GM19438 (cell line): ENCODE data around the gene ASH1L.
"Not testable (repeated sequence)": the region's sequence is repeated elsewhere in the genome, so short reads cannot be mapped to it uniquely, and the experiment has no call there.

ENCODE experiments used
- ATAC-seq: cut with Tn5 transposase; IDR thresholded peaks from one replicate; pipeline ENCODE4 v1.9.1; 2021; ENCODE audit warnings: low read depth; ENCODE audit not compliant: unreplicated experiment

Gene ASH1L

GRCh38 chr1:155563377-155564022, 897 bp upstream of the ASH1L start:
- ATAC-seq = not testable (repeated sequence)

GRCh38 chr1:155561779-155562580, 623 bp downstream of the ASH1L start:
- ATAC-seq = not testable (repeated sequence)

GRCh38 chr1:155555915-155556314, 6.7 kb downstream of the ASH1L start:
- ATAC-seq = no peak

- ATAC-seq = no peak
Measured at GRCh38 chr1:155553349-155553748, 9.3 kb downstream of the ASH1L start.

- ATAC-seq = no peak
Measured at GRCh38 chr1:155548706-155549105, 13.9 kb downstream of the ASH1L start.

- ATAC-seq = no peak
Measured at GRCh38 chr1:155540000-155540874, 22.4 kb downstream of the ASH1L start.

GRCh38 chr1:155537193-155537592, 25.4 kb downstream of the ASH1L start:
- no peak for ATAC-seq

- ATAC-seq = no peak
Measured at GRCh38 chr1:155531624-155532023, 31.0 kb downstream of the ASH1L start.

- ATAC-seq = peak; percentile 52
Measured at GRCh38 chr1:155529929-155530328, 32.7 kb downstream of the ASH1L start.

GRCh38 chr1:155529109-155529508, 33.5 kb downstream of the ASH1L start:
- no peak for ATAC-seq

GRCh38 chr1:155527677-155528076, 34.9 kb downstream of the ASH1L start:
- no peak for ATAC-seq

- no peak for ATAC-seq
Measured at GRCh38 chr1:155526356-155526755, 36.2 kb downstream of the ASH1L start.

GRCh38 chr1:155522069-155522468, 40.5 kb downstream of the ASH1L start:
- no peak for ATAC-seq

- ATAC-seq = no peak
Measured at GRCh38 chr1:155518484-155518883, 44.1 kb downstream of the ASH1L start.

GRCh38 chr1:155514582-155515187, 47.9 kb downstream of the ASH1L start:
- no peak for ATAC-seq

GRCh38 chr1:155513300-155513916, 49.2 kb downstream of the ASH1L start:
- ATAC-seq = no peak

- not testable (repeated sequence) for ATAC-seq
Measured at GRCh38 chr1:155511385-155511784, 51.2 kb downstream of the ASH1L start.

GRCh38 chr1:155509064-155509463, 53.5 kb downstream of the ASH1L start:
- ATAC-seq = no peak

GRCh38 chr1:155507945-155508344, 54.7 kb downstream of the ASH1L start:
- no peak for ATAC-seq

- ATAC-seq = not testable (repeated sequence)
Measured at GRCh38 chr1:155505963-155506362, 56.6 kb downstream of the ASH1L start.
